Measurements from ENCODE around the gene DSG3. TPM values are rescaled to one million over a fixed set of nuclear protein-coding genes. Genes with fewer than 3 reads are reported as not detected.

The DSG3 gene
- total and polyA plus RNA-seq, 4 donors = 0.03 to 0.09 TPM; not detected in 2

DNA sequence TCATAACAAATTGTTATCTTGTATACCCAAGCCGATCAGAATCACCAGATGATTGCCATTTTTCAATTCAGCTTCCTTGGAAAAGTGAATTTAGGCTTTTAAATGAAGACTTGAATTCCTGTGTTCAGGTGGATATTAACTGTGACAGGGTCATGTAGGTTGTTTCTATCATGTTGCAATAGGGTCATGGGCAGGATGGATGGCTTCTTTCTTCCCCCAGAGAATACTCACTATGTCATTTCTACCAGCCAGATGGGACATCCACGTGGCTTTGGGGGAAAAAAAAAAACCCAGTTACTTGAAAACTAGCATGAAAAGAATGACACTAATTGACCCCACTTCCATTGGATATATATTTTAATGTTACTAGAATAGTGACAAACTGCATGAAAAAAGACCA, 35.9 kb downstream of the DSG3 start:
- Histone ChIP-seq H3K9ac (ENCODE audit: insufficient read depth in 1 of 2, low read length in 2 of 2) (no peak overlapping the region), H3K27ac (ENCODE audit: low read depth in 1 of 2, low read length in 1 of 2) (no peak overlapping the region), H3K4me1 (ENCODE audit: control insufficient read depth in 5 of 5, insufficient read depth in 5 of 5, low read length in 5 of 5) (no peaks in the 10 kb centered on the region), H3K4me3 (no peak overlapping the region), H3K27me3 (ENCODE audit: control insufficient read depth in 3 of 3, insufficient read depth in 3 of 3, low read length in 2 of 3) (no peaks in the 10 kb centered on the region), H3K36me3 (ENCODE audit: control insufficient read depth in 4 of 4, insufficient read depth in 4 of 4, low read length in 4 of 4) (no peaks in the 10 kb centered on the region), H3K9me3 (ENCODE audit: control insufficient read depth in 4 of 4, insufficient read depth in 3 of 4, low read length in 3 of 4) (no peaks in the 10 kb centered on the region)
- no peak for TF ChIP-seq CTCF (IDR thresholded peaks at IDR 0.05; ENCODE audit: control extremely low read depth, extremely low read depth)
- DNase-seq (no peak), ATAC-seq (ENCODE audit: insufficient read depth, low FRiP score) (no peak)
- 81 to 91% methylated on average over 2 of the region's 2 CpGs for WGBS, 2 donors

DNA sequence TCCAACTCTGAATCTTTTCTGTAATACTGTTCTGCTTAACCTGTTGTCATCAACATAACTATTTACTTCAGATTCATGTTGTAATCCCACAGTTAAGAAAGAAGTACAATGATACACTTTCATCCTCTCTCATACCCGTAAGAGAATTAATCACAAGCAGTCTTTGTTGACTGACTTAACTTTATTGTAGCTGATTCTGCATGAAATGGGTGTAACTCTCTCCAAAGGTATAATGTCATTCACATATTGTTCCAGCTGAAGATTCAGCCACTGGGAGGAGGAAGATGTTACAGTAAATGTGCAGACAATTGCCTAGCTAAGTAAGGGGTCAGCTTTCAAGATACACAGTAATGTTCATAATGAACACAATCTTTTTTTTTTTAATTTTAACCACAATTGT, 36.9 kb downstream of the DSG3 start:
- TF ChIP-seq CTCF (IDR thresholded peaks at IDR 0.05; ENCODE audit: control extremely low read depth, extremely low read depth) = no peak
- Histone ChIP-seq H3K27ac (ENCODE audit: low read depth in 1 of 2, low read length in 1 of 2) (no peak overlapping the region), H3K9ac (ENCODE audit: insufficient read depth in 1 of 2, low read length in 2 of 2) (no peak overlapping the region), H3K36me3 (ENCODE audit: control insufficient read depth in 4 of 4, insufficient read depth in 4 of 4, low read length in 4 of 4) (no peaks in the 10 kb centered on the region), H3K27me3 (ENCODE audit: control insufficient read depth in 3 of 3, insufficient read depth in 3 of 3, low read length in 2 of 3) (no peaks in the 10 kb centered on the region), H3K4me3 (no peak overlapping the region), H3K4me1 (ENCODE audit: control insufficient read depth in 5 of 5, insufficient read depth in 5 of 5, low read length in 5 of 5) (no peaks in the 10 kb centered on the region), H3K9me3 (ENCODE audit: control insufficient read depth in 4 of 4, insufficient read depth in 3 of 4, low read length in 3 of 4) (no peaks in the 10 kb centered on the region)
- 87 to 90% methylated on average over 1 of the region's 1 CpG for WGBS, 2 donors
- ATAC-seq (ENCODE audit: insufficient read depth, low FRiP score) (no peak), DNase-seq (no peak)

DNA sequence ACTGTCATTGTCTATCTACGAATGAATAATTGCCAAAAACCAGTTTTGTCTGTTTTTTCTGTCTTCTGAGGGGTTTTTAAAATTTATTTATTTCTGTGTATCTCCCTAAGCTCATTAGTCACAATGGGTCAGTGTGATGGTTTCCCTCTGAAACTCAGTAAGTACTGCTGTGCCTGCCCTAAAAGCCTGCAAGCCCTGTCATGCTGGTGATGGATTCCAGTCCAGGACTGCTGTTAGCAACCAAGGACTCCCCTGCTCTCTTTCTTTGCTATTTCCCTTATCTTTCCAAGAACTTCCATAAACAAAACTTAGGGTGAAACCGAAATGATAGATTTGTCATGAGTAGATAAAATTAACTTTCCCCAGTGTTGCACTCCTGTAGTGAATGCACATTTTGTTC, 38.6 kb downstream of the DSG3 start:
- DNase-seq = peak in 1 of 3 donors; percentile 11
- H3K9me3 ChIP-seq (ENCODE audit: control insufficient read depth in 4 of 4, insufficient read depth in 3 of 4, low read length in 3 of 4) = no peaks in the 10 kb centered on the region
- no peak overlapping the region for H3K27ac ChIP-seq (ENCODE audit: low read depth in 1 of 2, low read length in 1 of 2)
- TF ChIP-seq CTCF (IDR thresholded peaks at IDR 0.05; ENCODE audit: control extremely low read depth, extremely low read depth) = no peak
- WGBS, 2 donors = 54 to 83% methylated on average over 2 of the region's 2 CpGs
- ATAC-seq (ENCODE audit: insufficient read depth, low FRiP score) = no peak
- H3K27me3 ChIP-seq (ENCODE audit: control insufficient read depth in 3 of 3, insufficient read depth in 3 of 3, low read length in 2 of 3) = no peaks in the 10 kb centered on the region
- no peak overlapping the region for H3K4me3 ChIP-seq
- H3K36me3 ChIP-seq (ENCODE audit: control insufficient read depth in 4 of 4, insufficient read depth in 4 of 4, low read length in 4 of 4) = no peaks in the 10 kb centered on the region
- H3K9ac ChIP-seq (ENCODE audit: insufficient read depth in 1 of 2, low read length in 2 of 2) = no peak overlapping the region
- no peaks in the 10 kb centered on the region for H3K4me1 ChIP-seq (ENCODE audit: control insufficient read depth in 5 of 5, insufficient read depth in 5 of 5, low read length in 5 of 5)

DNA sequence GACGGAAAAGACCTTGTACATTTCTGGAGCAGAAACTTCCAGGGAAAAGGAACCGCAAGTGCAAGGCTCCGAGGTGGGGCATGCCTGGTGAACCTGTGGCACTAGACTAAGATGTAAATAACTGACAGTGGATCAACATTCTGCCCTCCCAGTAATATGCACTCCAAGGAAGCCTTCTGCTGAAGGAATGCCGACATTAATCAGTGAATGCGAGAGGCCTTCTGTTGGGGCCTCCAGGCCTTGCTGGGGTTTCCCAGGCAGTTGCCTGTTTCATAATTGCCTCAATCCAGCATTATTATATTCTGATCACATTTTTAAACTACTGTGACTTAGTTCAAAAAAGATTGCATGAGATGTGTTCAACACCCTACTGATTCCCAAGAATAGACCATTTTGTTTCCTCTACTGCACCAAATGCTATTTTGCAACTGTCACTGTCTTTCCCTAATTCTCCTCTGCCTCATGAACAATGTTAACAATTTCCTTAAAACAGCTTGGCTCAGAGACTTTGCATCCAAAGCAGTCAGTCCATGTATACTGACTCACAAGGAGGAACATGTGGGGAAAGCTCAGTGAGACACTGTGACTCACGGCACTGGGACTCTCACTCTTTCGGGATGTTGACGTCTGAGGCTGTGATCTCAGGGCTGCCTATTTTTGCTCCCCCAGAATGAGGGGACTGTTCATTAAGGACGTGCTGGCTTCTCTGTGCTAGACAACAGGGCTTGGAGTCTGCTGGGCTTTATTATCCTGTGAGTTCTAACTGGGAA, 39.9 kb downstream of the DSG3 start:
- ATAC-seq (ENCODE audit: insufficient read depth, low FRiP score) = no peak
- TF ChIP-seq CTCF (IDR thresholded peaks at IDR 0.05; ENCODE audit: control extremely low read depth, extremely low read depth) = no peak
- Histone ChIP-seq H3K4me3 (no peak overlapping the region), H3K4me1 (ENCODE audit: control insufficient read depth in 5 of 5, insufficient read depth in 5 of 5, low read length in 5 of 5) (no peaks in the 10 kb centered on the region), H3K9ac (ENCODE audit: insufficient read depth in 1 of 2, low read length in 2 of 2) (no peak overlapping the region), H3K36me3 (ENCODE audit: control insufficient read depth in 4 of 4, insufficient read depth in 4 of 4, low read length in 4 of 4) (no peaks in the 10 kb centered on the region), H3K27ac (ENCODE audit: low read depth in 1 of 2, low read length in 1 of 2) (no peak overlapping the region), H3K27me3 (ENCODE audit: control insufficient read depth in 3 of 3, insufficient read depth in 3 of 3, low read length in 2 of 3) (no peaks in the 10 kb centered on the region), H3K9me3 (ENCODE audit: control insufficient read depth in 4 of 4, insufficient read depth in 3 of 4, low read length in 3 of 4) (no peaks in the 10 kb centered on the region)
- WGBS, 2 donors = 90 to 94% methylated on average over 9 of the region's 9 CpGs
- no peak for DNase-seq
